Heart left ventricle (tissue), 16 donors: ENCODE results near the gene F12. TPM values are rescaled to one million over a fixed set of nuclear protein-coding genes. Genes with fewer than 3 reads are reported as not detected.
"Not testable (repeated sequence)": the region's sequence is repeated elsewhere in the genome, so short reads cannot be mapped to it uniquely, and the experiment has no call there.

Experiments
- ATAC-seq, 4 donors: fragments of 200-7000 bp; cut with Tn5 transposase; one replicate each; pipeline ENCODE4 v1.9.1; 2020 to 2022; ENCODE audit warnings: moderate library complexity in 4 of 4, mild to moderate bottlenecking in 3 of 4, moderate number of reproducible peaks in 1 of 4
- DNase-seq, 5 donors: peaks; one replicate each; pipeline ENCODE4 v3.0.0-alpha.2; 2020
- H3K27ac ChIP-seq, 12 donors: fragments of 200-600 bp; sonication (generic) in 4 of 12; one replicate each; pipeline versions ENCODE4 v1.5.0 to v1.8.0; 2016 to 2022; ENCODE audit warnings: mild to moderate bottlenecking in 2 of 12
- H3K27me3 ChIP-seq, 9 donors: fragments of 200-600 bp; sonication (generic) in 2 of 9; one replicate each; pipeline versions ENCODE4 v1.5.1 to v1.8.0; 2016 to 2022; ENCODE audit warnings: mild to moderate bottlenecking in 3 of 9
- H3K36me3 ChIP-seq, 9 donors: fragments of 200-600 bp; sonication (generic) in 2 of 9; one replicate each; pipeline versions ENCODE4 v1.5.0 to v1.8.0; 2018 to 2022; ENCODE audit warnings: mild to moderate bottlenecking in 2 of 9
- H3K4me1 ChIP-seq, 12 donors: fragments of 200-600 bp; sonication (generic) in 4 of 12; one replicate each; pipeline versions ENCODE4 v1.5.0 to v1.8.0; 2016 to 2022; ENCODE audit warnings: mild to moderate bottlenecking in 3 of 12
- H3K4me3 ChIP-seq, 12 donors: fragments of 200-600 bp; sonication (generic) in 4 of 12; one replicate each; pipeline versions ENCODE4 v1.5.0 to v1.8.0; 2017 to 2022; ENCODE audit warnings: mild to moderate bottlenecking in 9 of 12, moderate library complexity in 4 of 12
- H3K9me3 ChIP-seq, 12 donors: fragments of 200-600 bp; sonication (generic) in 4 of 12; one replicate each; pipeline versions ENCODE4 v1.5.0 to v1.8.0; 2016 to 2022; ENCODE audit warnings: mild to moderate bottlenecking in 1 of 12
- POLR2A ChIP-seq, 2 donors: fragments of 450-650 bp; IDR thresholded peaks; one replicate each; pipeline ENCODE4 v1.6.1; 2017; ENCODE audit warnings: antibody characterized with exemption in 2 of 2, mild to moderate bottlenecking in 2 of 2, moderate library complexity in 2 of 2
- WGBS, 4 donors: extraction: QIAGEN DNeasy Blood & Tissue Kit in 2 of 4; methylation state at CpG; one replicate each; pipeline versions ENCODE4 v1.1.5 to v1.1.7; 2013 to 2018; 5-methylcytosine and 5-hydroxymethylcytosine counted together
- intact Hi-C, 10 donors: fragments of 100-400 bp; cut with DNase I; formaldehyde crosslinking; loops; one replicate each; pipeline versions ENCODE4 v1.11.1 to v1.14.2; 2022
- polyA plus RNA-seq, 2 donors: library from polyadenylated mRNA; stranded (reverse); fragments of 200-250 nt; gene quantifications; one replicate each; pipeline ENCODE4 v1.2.3, GENCODE V29; 2013
- total RNA-seq, 9 donors: library from RNA; depleted of rRNA in 2 of 9; stranded (reverse); fragments of >200 nt in 2 of 9; fragmentation: NEBNext Ultra II Directional in 3 of 9; extraction: Animal tissue kit (Norgen Biotek cat#: 25700) in 3 of 9; gene quantifications; one replicate each; pipeline versions ENCODE4 v1.1.0 to v1.2.4, GENCODE V29; 2016 to 2023
- TF ChIP-seq, protein P1 (sequence below), 12 donors: fragments of 200-600 bp; sonication (generic) in 4 of 12; IDR thresholded peaks; one replicate each; pipeline versions ENCODE4 v1.5.0 to v1.8.0; 2018 to 2022; ENCODE audit warnings: antibody characterized with exemption in 12 of 12, mild to moderate bottlenecking in 5 of 12
- donor health status: ischemic (EF 13 %, LVEDD 7.1; RV severe dilation, severe dysfunction).
- donor health status: healthy with polysubstance abuse.
- donor health status: DM: no; HTN: yes; CAD: no.
- donor health status: DM: no; HTN: no; CAD: no.
- donor health status: ischemic (EF 25% LVEDD 6.9; RV normal size, moderate dysfunction).
- donor health status: ischemic (EF 25% LVEDD 5.7; RV mildly dilated, moderate dysfunction).
- donor health status: healthy.
- donor health status: DM: yes; HTN: yes; CAD: no.
- donor health status: ischemic (EF 35%, LVEDD 5.7; RV mildly dilated, moderate dysfunction).
- donor health status: nonischemic (EF 11% LVEDD 7.7; RV severe dilation, severe dysfunction).
- donor health status: DM: yes; HTN: yes; CAD: no.
- donor health status: PGD.
- donor health status: ischemic (EF 29% LVEDD 5.4; RV normal size, mild dysfunction).
- donor health status: nonischemic (EF 23%, LVEDD 6.1; RV moderate dilation, normal function).

The F12 gene
- total and polyA plus RNA-seq, 11 donors = 0.29 to 0.56 TPM; not detected in 9

DNA sequence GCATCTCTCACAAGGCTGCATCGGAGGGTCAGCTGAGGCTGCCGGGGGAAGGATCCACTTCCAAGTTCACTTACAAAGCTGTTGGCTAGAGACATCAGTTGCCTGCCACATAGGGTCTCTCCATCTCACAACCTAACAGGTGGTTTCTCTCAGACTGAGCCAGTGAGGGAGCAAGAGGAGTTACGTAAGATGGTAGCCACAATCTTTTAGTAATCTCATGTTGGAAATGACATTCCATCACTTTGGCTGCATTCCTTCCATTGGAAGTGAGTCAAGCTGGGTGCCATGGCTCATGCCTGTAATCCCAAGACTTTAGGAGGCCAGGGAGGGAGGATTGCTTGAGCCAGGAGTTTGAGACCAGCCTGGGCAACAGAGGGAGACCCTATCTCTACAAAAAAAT is 9.7 kb upstream of the F12 start:
- DNase-seq (no peak), ATAC-seq (no peak)
- no peak overlapping the region for H3K27ac ChIP-seq
- no peak overlapping the region for H3K4me3 ChIP-seq
- peaks cover 0 to 17% (median 0%) of the 10 kb centered on the region in 12 donors for H3K4me1 ChIP-seq
- no peaks in the 10 kb centered on the region for H3K9me3 ChIP-seq
- 83 to 96% (median 85%) methylated on average over 3 of the region's 3 CpGs for WGBS, 4 donors
- intact Hi-C loops = no loop called here
- no peaks in the 10 kb centered on the region for H3K27me3 ChIP-seq
- no peaks in the 10 kb centered on the region for H3K36me3 ChIP-seq
- TF ChIP-seq, protein P1, sequence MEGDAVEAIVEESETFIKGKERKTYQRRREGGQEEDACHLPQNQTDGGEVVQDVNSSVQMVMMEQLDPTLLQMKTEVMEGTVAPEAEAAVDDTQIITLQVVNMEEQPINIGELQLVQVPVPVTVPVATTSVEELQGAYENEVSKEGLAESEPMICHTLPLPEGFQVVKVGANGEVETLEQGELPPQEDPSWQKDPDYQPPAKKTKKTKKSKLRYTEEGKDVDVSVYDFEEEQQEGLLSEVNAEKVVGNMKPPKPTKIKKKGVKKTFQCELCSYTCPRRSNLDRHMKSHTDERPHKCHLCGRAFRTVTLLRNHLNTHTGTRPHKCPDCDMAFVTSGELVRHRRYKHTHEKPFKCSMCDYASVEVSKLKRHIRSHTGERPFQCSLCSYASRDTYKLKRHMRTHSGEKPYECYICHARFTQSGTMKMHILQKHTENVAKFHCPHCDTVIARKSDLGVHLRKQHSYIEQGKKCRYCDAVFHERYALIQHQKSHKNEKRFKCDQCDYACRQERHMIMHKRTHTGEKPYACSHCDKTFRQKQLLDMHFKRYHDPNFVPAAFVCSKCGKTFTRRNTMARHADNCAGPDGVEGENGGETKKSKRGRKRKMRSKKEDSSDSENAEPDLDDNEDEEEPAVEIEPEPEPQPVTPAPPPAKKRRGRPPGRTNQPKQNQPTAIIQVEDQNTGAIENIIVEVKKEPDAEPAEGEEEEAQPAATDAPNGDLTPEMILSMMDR (IDR thresholded peaks at IDR 0.05) = no peak
- no peak for TF ChIP-seq POLR2A (IDR thresholded peaks at IDR 0.05)

DNA sequence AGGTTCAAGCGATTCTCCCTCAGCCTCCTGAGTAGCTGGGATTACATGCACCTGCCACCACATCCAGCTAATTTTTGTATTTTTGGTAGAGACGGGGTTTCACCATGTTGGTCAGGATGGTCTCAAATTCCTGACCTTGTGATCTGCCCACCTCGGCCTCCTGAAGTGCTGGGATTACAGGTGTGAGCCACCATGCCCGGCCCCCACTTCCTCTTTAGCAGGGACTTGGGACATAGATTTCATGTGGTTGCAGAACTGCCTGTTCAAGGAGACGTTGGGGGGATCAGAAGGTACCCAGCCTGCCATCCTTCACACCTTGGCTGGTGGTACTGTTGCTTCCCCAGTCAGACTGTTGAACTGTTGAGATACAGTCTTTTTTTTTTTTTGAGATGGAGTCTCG is 7.7 kb upstream of the F12 start:
- H3K27me3 ChIP-seq, intact Hi-C loops, H3K36me3 ChIP-seq, DNase-seq, H3K4me3 ChIP-seq, H3K9me3 ChIP-seq, H3K27ac ChIP-seq, ATAC-seq: not testable (repeated sequence)
- 87 to 95% (median 90%) methylated on average over 6 of the region's 6 CpGs for WGBS, 4 donors
- H3K4me1 ChIP-seq = peaks cover 0 to 17% (median 0%) of the 10 kb centered on the region in 12 donors

DNA sequence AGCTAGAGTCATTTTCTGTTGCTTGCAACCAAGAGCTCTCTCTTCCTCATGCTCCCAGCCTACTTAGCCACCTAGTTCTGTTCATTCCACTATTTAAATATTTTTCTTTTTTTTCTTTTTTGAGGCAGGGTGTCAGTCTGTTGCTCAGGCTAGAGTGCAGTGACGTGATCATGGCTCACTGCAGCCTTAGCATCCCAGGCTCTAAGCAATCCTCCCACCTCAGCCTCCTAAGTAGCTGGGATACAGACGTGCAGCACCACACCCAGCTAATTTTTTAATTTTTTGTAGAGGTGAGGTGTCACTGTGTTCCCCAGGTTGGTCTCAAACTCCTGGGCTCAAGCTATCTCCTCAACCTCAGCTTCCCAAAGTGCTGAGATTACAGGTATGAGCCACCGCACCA is 5.1 kb upstream of the F12 start:
- no peak for TF ChIP-seq POLR2A (IDR thresholded peaks at IDR 0.05)
- TF ChIP-seq, protein P1 (IDR thresholded peaks at IDR 0.05) = no peak
- WGBS, 4 donors = 80 to 88% (median 82%) methylated on average over 3 of the region's 3 CpGs
- H3K36me3 ChIP-seq = no peaks in the 10 kb centered on the region

DNA sequence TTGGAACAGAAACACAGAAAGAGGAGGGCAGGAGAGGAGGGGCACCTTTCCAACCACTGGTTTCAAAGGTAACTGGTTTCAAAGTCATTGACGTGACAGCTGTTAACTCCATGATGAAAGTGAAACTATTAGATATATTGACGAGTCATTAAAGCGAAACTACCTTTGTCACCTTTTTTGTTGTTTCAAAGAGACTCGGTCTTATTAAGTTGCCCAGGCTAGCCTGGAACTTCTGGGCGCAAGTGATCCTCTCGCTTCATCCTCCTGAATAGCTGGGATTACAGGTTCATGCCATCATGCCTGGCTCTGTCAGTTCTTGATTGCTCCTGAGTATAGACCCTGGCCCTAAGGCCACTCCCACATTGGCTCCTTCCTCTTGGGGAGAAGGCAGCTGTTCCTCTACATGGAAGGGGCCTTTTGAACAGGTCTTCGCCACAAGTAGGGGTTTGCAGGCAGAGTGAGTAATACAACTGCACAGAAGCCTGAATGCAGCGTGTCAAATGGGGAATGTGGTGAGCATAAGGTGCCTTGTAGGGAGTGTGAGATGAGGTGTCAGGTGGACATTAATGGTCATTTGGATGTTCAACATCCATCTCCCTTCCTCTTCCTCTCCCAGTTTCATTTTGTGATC is 3.4 kb upstream of the F12 start:
- intact Hi-C loops = no loop called here
- 86 to 91% (median 87%) methylated on average over 8 of the region's 8 CpGs for WGBS, 4 donors
- Histone ChIP-seq H3K9me3 (no peaks in the 10 kb centered on the region), H3K4me1 (peaks cover 0 to 16% (median 0%) of the 10 kb centered on the region in 12 donors), H3K27ac (peak overlapping the region in 1 of 12 donors; percentile 21), H3K4me3 (no peak overlapping the region), H3K27me3 (no peaks in the 10 kb centered on the region), H3K36me3 (no peaks in the 10 kb centered on the region)
- DNase-seq = no peak
- no peak for ATAC-seq
- TF ChIP-seq POLR2A (IDR thresholded peaks at IDR 0.05) = no peak
- TF ChIP-seq, protein P1 (IDR thresholded peaks at IDR 0.05) = no peak

More for the DNA sequence above, 5.1 kb upstream of the F12 start:
- H3K27me3 ChIP-seq = no peaks in the 10 kb centered on the region
- H3K9me3 ChIP-seq = no peaks in the 10 kb centered on the region
- DNase-seq (no peak), ATAC-seq (no peak)
- H3K4me3 ChIP-seq = no peak overlapping the region
- intact Hi-C loops = no loop called here
- no peak overlapping the region for H3K27ac ChIP-seq
- H3K4me1 ChIP-seq = peaks cover 0 to 19% (median 0%) of the 10 kb centered on the region in 12 donors

DNA sequence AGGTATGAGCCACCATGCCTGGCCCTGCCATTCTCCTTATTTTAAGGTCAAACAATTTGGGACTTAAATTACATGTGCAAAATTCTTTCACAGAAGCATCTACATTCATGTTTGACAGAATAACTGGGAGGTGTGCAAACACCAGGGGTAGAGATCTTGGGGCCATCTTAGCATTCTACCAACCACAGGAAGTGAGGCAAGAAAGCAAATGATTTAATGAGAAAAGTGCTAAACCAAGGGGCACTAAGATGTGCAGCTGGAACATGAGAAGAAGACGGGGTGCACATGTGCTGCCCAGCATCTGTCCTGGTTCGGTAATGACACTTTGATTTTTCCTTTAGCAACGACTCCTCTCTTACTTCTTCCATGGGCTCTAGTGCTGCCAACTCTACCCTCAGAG is 1.2 kb upstream of the F12 start:
- DNase-seq (no peak), ATAC-seq (no peak)
- peaks cover 0 to 3% (median 0%) of the 10 kb centered on the region in 9 donors for H3K27me3 ChIP-seq
- 84 to 97% (median 86%) methylated on average over 3 of the region's 3 CpGs for WGBS, 4 donors
- no peak overlapping the region for H3K4me3 ChIP-seq
- no peak for TF ChIP-seq POLR2A (IDR thresholded peaks at IDR 0.05)
- TF ChIP-seq, protein P1 (IDR thresholded peaks at IDR 0.05) = no peak
- no peaks in the 10 kb centered on the region for H3K9me3 ChIP-seq
- peaks cover 0 to 11% (median 0%) of the 10 kb centered on the region in 12 donors for H3K4me1 ChIP-seq
- intact Hi-C loops = no loop called here
- no peak overlapping the region for H3K27ac ChIP-seq
- H3K36me3 ChIP-seq = no peaks in the 10 kb centered on the region
